Adrenal gland (tissue), 5 donors: ENCODE results near the gene VEGFB.

Experiments used
- CTCF ChIP-seq, 6 experiments: fragments of 450-650 bp in 4 of 6; fragments of 200-600 bp in 2 of 6; sonication (generic) in 1 of 6; IDR thresholded peaks; 1 replicate in 5 of 6; 2 replicates in 1 of 6; pipeline versions ENCODE4 v1.5.1 to v1.8.0; 2016 to 2021; ENCODE audit warnings: antibody characterized with exemption in 6 of 6, mild to moderate bottlenecking in 2 of 6, moderate library complexity in 1 of 6
- POLR2A ChIP-seq, 2 donors: fragments of 450-650 bp; IDR thresholded peaks; one replicate each; pipeline ENCODE4 v1.6.1; 2017; ENCODE audit warnings: antibody characterized with exemption in 2 of 2, mild to moderate bottlenecking in 2 of 2, moderate library complexity in 1 of 2
- donor health status: DM: no; HTN: no; CAD: no.

- TF ChIP-seq CTCF (IDR thresholded peaks at IDR 0.05) (no peak), POLR2A (IDR thresholded peaks at IDR 0.05) (no peak)
Observed at GRCh38 chr11:64259533-64260067, 25.2 kb downstream of the VEGFB start.
